A549 (cell line): Measurements from ENCODE around the gene HECTD4. TPM values are rescaled to one million over a fixed set of nuclear protein-coding genes. Genes with fewer than 3 reads are reported as not detected.
"Not testable (repeated sequence)": the region's sequence is repeated elsewhere in the genome, so short reads cannot be mapped to it uniquely, and the experiment has no call there.

Experiments used
- ATAC-seq, 2 experiments: fragments of 200-7000 bp in 1 of 2; fragments of >200 bp in 1 of 2; cut with Nextera tagmentation in 1 of 2; cut with Tn5 transposase in 1 of 2; 3 replicates each; pipeline versions ENCODE4 v1.8.0 to v1.9.1; 2018 to 2020; ENCODE audit warnings: mild to moderate bottlenecking in 1 of 2, moderate library complexity in 1 of 2
- CTCF ChIA-PET: fragments of 300-600 bp; sonication (Branson Sonifier 250); formaldehyde crosslinking; extraction: SDS; loops from one replicate; lab custom pipeline; 2021; ENCODE audit warnings: antibody characterized with exemption, inconsistent platforms; lab: Yijun Ruan, JAX
- POLR2A ChIA-PET: fragments of 350-600 bp; formaldehyde crosslinking; extraction: SDS; loops from one replicate; lab custom pipeline; 2021; ENCODE audit warnings: antibody characterized with exemption, inconsistent platforms; lab: Yijun Ruan, JAX
- DNase-seq, 2 experiments: peaks; one replicate each; pipeline versions ENCODE4 v3.0.0 to v3.0.0-alpha.2; 2011 to 2016; ENCODE audit warnings: low read depth in 1 of 2, low spot score in 1 of 2
- FAIRE-seq: peaks from 2 replicates; lab custom pipeline; 2011; peaks lifted over from hg19 to GRCh38; lab: Jason Lieb, UNC
- H3K27ac ChIP-seq, 2 experiments: fragments of >200 bp; sonication (Bioruptor Twin); formaldehyde crosslinking; 3 replicates each; pipeline ENCODE4 v1.5.1; 2016 to 2017
- H3K4me1 ChIP-seq: fragments of >200 bp; sonication (Bioruptor Twin); formaldehyde crosslinking; 3 replicates; pipeline ENCODE4 v1.6.1; 2016
- H3K4me2 ChIP-seq: fragments of >200 bp; sonication (Bioruptor Twin); formaldehyde crosslinking; 3 replicates; pipeline ENCODE4 v1.6.1; 2016
- H3K4me3 ChIP-seq: fragments of >200 bp; sonication (Bioruptor Twin); formaldehyde crosslinking; 3 replicates; pipeline ENCODE4 v1.5.1; 2016
- H3K9me3 ChIP-seq: fragments of >200 bp; sonication (Bioruptor Twin); formaldehyde crosslinking; 3 replicates; pipeline ENCODE4 v1.6.1; 2016
- EP300 ChIP-seq, 2 experiments: fragments of >200 bp; sonication (Bioruptor Twin); formaldehyde crosslinking; IDR thresholded peaks; 2 replicates in 1 of 2; 3 replicates in 1 of 2; pipeline ENCODE4 v1.6.1; 2016 to 2017
- ESRRA ChIP-seq: fragments of 150-350 bp; IDR thresholded peaks from 2 replicates; pipeline ENCODE4 v1.6.1; 2014; ENCODE audit warnings: mild to moderate bottlenecking, low read length, borderline replicate concordance
- FOXS1 ChIP-seq: fragments of 250-450 bp; sonication (Bioruptor Pico); IDR thresholded peaks from 2 replicates; pipeline ENCODE4 v1.5.0; 2020; ENCODE audit warnings: mild to moderate bottlenecking, moderate library complexity
- GATA3 ChIP-seq: IDR thresholded peaks from 2 replicates; pipeline ENCODE4 v1.6.1; 2012; ENCODE audit warnings: borderline replicate concordance
- HDAC2 ChIP-seq: fragments of 200-600 bp; sonication (generic); IDR thresholded peaks from 2 replicates; pipeline ENCODE4 v1.6.1; 2016
- HES2 ChIP-seq: fragments of >200 bp; sonication (Bioruptor Twin); formaldehyde crosslinking; IDR thresholded peaks from 2 replicates; pipeline ENCODE4 v1.6.1; 2016
- JUN ChIP-seq, 2 experiments: fragments of >200 bp; sonication (Bioruptor Twin); formaldehyde crosslinking; IDR thresholded peaks; 2 replicates in 1 of 2; 3 replicates in 1 of 2; pipeline ENCODE4 v1.6.1; 2016 to 2017
- JUNB ChIP-seq: fragments of >200 bp; sonication (Bioruptor Twin); formaldehyde crosslinking; IDR thresholded peaks from 2 replicates; pipeline ENCODE4 v1.6.1; 2016
- MYC ChIP-seq: IDR thresholded peaks from 2 replicates; pipeline ENCODE4 v1.6.1; 2012; ENCODE audit warnings: mild to moderate bottlenecking, inconsistent platforms, low read length, improper control_type of control experiment, borderline replicate concordance
- NFE2L2 ChIP-seq: fragments of 150-350 bp; conservative IDR thresholded peaks from 2 replicates; pipeline ENCODE4 v1.6.1; 2014; ENCODE audit warnings: low read length
- NR3C1 ChIP-seq: fragments of >200 bp; sonication (Bioruptor Twin); formaldehyde crosslinking; IDR thresholded peaks from 3 replicates; pipeline ENCODE4 v1.6.1; 2017
- RAD21 ChIP-seq, 2 experiments: fragments of >200 bp in 1 of 2; sonication (Bioruptor Twin) in 1 of 2; formaldehyde crosslinking in 1 of 2; IDR thresholded peaks in 1 of 2; conservative IDR thresholded peaks in 1 of 2; 2 replicates in 1 of 2; 3 replicates in 1 of 2; pipeline ENCODE4 v1.6.1; 2012 to 2018; ENCODE audit warnings: inconsistent platforms in 1 of 2
- RCOR1 ChIP-seq: fragments of 150-350 bp; IDR thresholded peaks from 2 replicates; pipeline ENCODE4 v1.6.1; 2014; ENCODE audit warnings: antibody characterized with exemption, low read length, low read depth
- SMC3 ChIP-seq: fragments of >200 bp; sonication (Bioruptor Twin); formaldehyde crosslinking; IDR thresholded peaks from 3 replicates; pipeline ENCODE4 v1.6.1; 2018; ENCODE audit warnings: inconsistent platforms
- ZC3H11A ChIP-seq: fragments of 450-650 bp; IDR thresholded peaks from 2 replicates; pipeline ENCODE4 v1.6.1; 2014; ENCODE audit warnings: antibody characterized with exemption, mild to moderate bottlenecking
- ZFP36 ChIP-seq: fragments of 450-650 bp; IDR thresholded peaks from 2 replicates; pipeline ENCODE4 v1.6.1; 2014; ENCODE audit warnings: borderline replicate concordance; ENCODE audit not compliant: partially characterized antibody
- ZNF302 ChIP-seq: fragments of 250-450 bp; sonication (Bioruptor Pico); IDR thresholded peaks from 2 replicates; pipeline ENCODE4 v1.9.0; 2021; ENCODE audit warnings: inconsistent platforms, mild to moderate bottlenecking, moderate library complexity
- WGBS: methylation state at CpG from one replicate; pipeline ENCODE4 v1.1.6; 2017; ENCODE audit errors: missing lambda C conversion rate; 5-methylcytosine and 5-hydroxymethylcytosine counted together
- polyA plus RNA-seq, 4 experiments: library from polyadenylated mRNA; depleted of rRNA in 3 of 4; stranded (reverse); fragments of >200 nt; fragmentation: RNase III in 1 of 4; extraction: RNeasy Plus Mini Kit Qiagen cat#74134 plus additional on column Dnase treatment in 1 of 4; gene quantifications; 2 replicates in 3 of 4; 3 replicates in 1 of 4; pipeline ENCODE4 v1.2.3, GENCODE V29; 2011 to 2017
- TF ChIP-seq, protein P1 (sequence below): fragments of 200-600 bp; sonication (generic); IDR thresholded peaks from 2 replicates; pipeline ENCODE4 v1.6.1; 2016; ENCODE audit warnings: antibody characterized with exemption, mild to moderate bottlenecking, moderate library complexity
- TF ChIP-seq, protein P2 (sequence below): IDR thresholded peaks from 2 replicates; pipeline ENCODE4 v1.6.1; 2012; ENCODE audit warnings: low read depth, borderline replicate concordance
- TF ChIP-seq, protein P3 (sequence below): fragments of 250-450 bp; sonication (Bioruptor Pico); IDR thresholded peaks from 2 replicates; pipeline ENCODE4 v1.5.0; 2021; ENCODE audit warnings: mild to moderate bottlenecking, moderate library complexity, borderline replicate concordance

HECTD4 gene
- polyA plus RNA-seq, 2 of the 4 experiments (the other 2 are of a cell fraction): 9.9 to 14.7 TPM

DNA sequence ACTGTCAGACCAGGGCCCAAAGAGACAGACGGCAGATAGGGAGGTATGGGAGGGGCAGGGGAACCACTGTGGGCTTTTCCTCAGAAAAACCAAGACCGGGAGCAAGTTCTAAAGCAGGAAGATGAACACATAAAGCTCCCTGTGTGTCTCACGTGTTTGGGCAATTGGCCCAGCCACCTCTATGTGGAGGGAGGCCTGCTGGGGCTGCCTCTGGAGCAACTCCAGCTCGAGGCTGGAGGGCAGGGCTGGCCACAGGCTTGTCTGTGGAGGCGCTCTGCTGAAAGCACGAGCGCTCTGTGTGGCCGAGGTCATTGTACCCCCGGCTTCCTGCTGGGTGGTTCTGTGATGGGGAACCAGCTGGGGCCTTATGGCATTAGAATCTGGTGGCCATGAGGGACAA, 220.5 kb downstream of the HECTD4 start:
- no peaks in the 10 kb centered on the region for H3K4me1 ChIP-seq
- H3K9me3 ChIP-seq: peaks cover 9% of the 10 kb centered on the region; the same call in 2 of the 3 replicates
- no peak overlapping the region for H3K27ac ChIP-seq
- ATAC-seq: no peak
- FAIRE-seq: no peak
- POLR2A ChIA-PET: no interaction called here
- H3K4me3 ChIP-seq: no peak overlapping the region
- no peak overlapping the region for H3K4me2 ChIP-seq
- no peak for DNase-seq
- TF ChIP-seq HES2 (no peak), ZC3H11A (no peak), RCOR1 (no peak), FOXS1 (no peak)
- TF ChIP-seq, protein P1, sequence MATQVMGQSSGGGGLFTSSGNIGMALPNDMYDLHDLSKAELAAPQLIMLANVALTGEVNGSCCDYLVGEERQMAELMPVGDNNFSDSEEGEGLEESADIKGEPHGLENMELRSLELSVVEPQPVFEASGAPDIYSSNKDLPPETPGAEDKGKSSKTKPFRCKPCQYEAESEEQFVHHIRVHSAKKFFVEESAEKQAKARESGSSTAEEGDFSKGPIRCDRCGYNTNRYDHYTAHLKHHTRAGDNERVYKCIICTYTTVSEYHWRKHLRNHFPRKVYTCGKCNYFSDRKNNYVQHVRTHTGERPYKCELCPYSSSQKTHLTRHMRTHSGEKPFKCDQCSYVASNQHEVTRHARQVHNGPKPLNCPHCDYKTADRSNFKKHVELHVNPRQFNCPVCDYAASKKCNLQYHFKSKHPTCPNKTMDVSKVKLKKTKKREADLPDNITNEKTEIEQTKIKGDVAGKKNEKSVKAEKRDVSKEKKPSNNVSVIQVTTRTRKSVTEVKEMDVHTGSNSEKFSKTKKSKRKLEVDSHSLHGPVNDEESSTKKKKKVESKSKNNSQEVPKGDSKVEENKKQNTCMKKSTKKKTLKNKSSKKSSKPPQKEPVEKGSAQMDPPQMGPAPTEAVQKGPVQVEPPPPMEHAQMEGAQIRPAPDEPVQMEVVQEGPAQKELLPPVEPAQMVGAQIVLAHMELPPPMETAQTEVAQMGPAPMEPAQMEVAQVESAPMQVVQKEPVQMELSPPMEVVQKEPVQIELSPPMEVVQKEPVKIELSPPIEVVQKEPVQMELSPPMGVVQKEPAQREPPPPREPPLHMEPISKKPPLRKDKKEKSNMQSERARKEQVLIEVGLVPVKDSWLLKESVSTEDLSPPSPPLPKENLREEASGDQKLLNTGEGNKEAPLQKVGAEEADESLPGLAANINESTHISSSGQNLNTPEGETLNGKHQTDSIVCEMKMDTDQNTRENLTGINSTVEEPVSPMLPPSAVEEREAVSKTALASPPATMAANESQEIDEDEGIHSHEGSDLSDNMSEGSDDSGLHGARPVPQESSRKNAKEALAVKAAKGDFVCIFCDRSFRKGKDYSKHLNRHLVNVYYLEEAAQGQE: no peak
- WGBS: 84% methylated on average over 9 of the region's 9 CpGs
- CTCF ChIA-PET: interaction anchor here (0.8 to 1.0 kb wide), 2 partner anchors 10 to 225 kb away, joined by 3 read pairs; no protein-coding TSS in a partner anchor

DNA sequence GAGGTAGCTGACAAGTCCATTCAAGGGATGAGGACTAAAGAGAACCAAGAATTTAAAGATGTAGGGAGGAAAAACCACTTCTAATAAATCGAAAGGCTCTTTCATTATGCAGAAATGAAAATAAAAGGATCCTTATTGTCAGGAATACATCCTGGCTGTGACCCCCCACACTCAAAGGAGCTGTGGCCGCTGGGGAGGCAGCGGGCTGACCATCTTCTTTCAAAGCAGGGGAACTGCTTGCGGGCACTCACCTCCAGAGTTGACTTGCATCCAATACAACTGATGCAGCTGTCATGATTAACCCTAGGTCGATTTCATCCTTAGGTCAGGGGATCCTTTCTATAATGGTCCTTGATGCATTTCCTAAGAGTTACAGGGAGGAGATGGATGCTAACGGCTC, 221.6 kb downstream of the HECTD4 start:
- ChIA-PET POLR2A (no interaction called here), CTCF (no interaction called here)
- no peak for FAIRE-seq
- H3K9me3 ChIP-seq: peaks cover 9% of the 10 kb centered on the region; the same call in 2 of the 3 replicates
- DNase-seq: no peak
- TF ChIP-seq EP300 (IDR thresholded peaks at IDR 0.05) (no peak), MYC (no peak), RAD21 (conservative IDR thresholded peaks at IDR 0.05 in 1 of 2, IDR thresholded peaks at IDR 0.05 in 1 of 2) (no peak), ESRRA (no peak), NFE2L2 (no peak), GATA3 (no peak), SMC3 (no peak)
- TF ChIP-seq, protein P2, sequence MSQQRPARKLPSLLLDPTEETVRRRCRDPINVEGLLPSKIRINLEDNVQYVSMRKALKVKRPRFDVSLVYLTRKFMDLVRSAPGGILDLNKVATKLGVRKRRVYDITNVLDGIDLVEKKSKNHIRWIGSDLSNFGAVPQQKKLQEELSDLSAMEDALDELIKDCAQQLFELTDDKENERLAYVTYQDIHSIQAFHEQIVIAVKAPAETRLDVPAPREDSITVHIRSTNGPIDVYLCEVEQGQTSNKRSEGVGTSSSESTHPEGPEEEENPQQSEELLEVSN: no peak
- TF ChIP-seq, protein P3, sequence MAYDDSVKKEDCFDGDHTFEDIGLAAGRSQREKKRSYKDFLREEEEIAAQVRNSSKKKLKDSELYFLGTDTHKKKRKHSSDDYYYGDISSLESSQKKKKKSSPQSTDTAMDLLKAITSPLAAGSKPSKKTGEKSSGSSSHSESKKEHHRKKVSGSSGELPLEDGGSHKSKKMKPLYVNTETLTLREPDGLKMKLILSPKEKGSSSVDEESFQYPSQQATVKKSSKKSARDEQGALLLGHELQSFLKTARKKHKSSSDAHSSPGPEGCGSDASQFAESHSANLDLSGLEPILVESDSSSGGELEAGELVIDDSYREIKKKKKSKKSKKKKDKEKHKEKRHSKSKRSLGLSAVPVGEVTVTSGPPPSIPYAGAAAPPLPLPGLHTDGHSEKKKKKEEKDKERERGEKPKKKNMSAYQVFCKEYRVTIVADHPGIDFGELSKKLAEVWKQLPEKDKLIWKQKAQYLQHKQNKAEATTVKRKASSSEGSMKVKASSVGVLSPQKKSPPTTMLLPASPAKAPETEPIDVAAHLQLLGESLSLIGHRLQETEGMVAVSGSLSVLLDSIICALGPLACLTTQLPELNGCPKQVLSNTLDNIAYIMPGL: no peak
- WGBS: 87% methylated on average over 6 of the region's 6 CpGs
- H3K27ac ChIP-seq: no peak overlapping the region
- ATAC-seq: no peak
- no peak overlapping the region for H3K4me2 ChIP-seq
- H3K4me1 ChIP-seq: no peaks in the 10 kb centered on the region
- H3K4me3 ChIP-seq: no peak overlapping the region

- Histone ChIP-seq H3K9me3 (peaks cover 9% of the 10 kb centered on the region; the same call in 2 of the 3 replicates), H3K4me1 (no peaks in the 10 kb centered on the region), H3K4me2 (no peak overlapping the region), H3K4me3 (no peak overlapping the region), H3K27ac (no peak overlapping the region)
- TF ChIP-seq JUN (IDR thresholded peaks at IDR 0.05): no peak
- TF ChIP-seq HDAC2: no peak
- TF ChIP-seq NR3C1: no peak
- no peak for TF ChIP-seq RCOR1
- TF ChIP-seq ZNF302: no peak
- TF ChIP-seq, protein P2: no peak
- TF ChIP-seq HES2: no peak
- TF ChIP-seq ZFP36: no peak
- TF ChIP-seq JUNB: no peak
- ChIA-PET POLR2A (no interaction called here), CTCF (interaction anchor here (0.9 kb wide), 1 partner anchor 26 kb away, joined by 3 read pairs; no protein-coding TSS in a partner anchor)
- no peak for ATAC-seq
- FAIRE-seq: no peak
- 99% methylated on average over 6 of the region's 6 CpGs for WGBS
- no peak for DNase-seq
Observed at GRCh38 chr12:112159146-112159541, 223.1 kb downstream of the HECTD4 start.

DNA sequence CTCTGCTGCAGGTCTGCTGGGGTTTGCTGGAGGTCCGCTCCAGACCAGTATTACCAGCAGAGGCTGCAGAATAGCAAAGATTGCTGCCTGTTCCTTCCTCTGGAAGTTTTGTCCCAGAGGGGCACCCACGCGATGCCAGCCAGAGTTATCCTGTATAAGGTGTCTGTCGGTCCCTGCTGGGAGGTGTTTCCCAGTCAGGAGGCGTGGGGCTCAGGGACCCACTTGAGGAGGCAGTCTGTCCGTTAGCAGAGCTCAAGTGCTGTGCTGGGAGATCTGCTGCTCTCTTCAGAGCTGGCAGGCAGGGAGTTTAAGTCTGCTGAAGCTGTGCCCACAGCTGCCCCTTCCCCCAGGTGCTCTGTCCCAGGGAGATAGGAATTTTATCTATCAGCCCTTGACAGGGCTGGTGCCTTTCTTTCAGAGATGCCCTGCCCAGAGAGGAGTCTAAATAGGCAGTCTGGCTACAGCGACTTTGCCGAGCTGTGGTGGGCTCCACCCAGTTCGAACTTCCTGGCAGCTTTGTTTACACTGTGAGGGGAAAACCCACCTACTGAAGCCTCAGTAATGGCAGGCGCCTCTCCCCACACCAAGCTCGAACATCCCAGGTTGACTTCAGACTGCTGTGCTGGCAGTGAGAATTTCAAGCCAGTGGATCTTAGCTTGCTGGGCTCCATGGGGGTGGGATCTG, 223.6 kb downstream of the HECTD4 start:
- DNase-seq, ATAC-seq, POLR2A ChIA-PET, FAIRE-seq, H3K4me1 ChIP-seq, H3K27ac ChIP-seq, H3K4me2 ChIP-seq, H3K9me3 ChIP-seq, H3K4me3 ChIP-seq: not testable (repeated sequence)
- CTCF ChIA-PET: interaction anchor here (0.9 to 1.3 kb wide), 2 partner anchors 26 to 39 kb away, joined by 3 read pairs; no protein-coding TSS in a partner anchor
- 91% methylated on average over 11 of the region's 11 CpGs for WGBS
